ENCODE measurements around the gene SORCS1. TPM values are rescaled to one million over a fixed set of nuclear protein-coding genes. Genes with fewer than 3 reads are reported as not detected.

The SORCS1 gene
- total RNA-seq, 1 donor from 2014 or later: 0.99 TPM

GRCh38 chr10:106661767-106662140, 502.8 kb downstream of the SORCS1 start:
- DNase-seq (ENCODE audit: low spot score): no peak

GRCh38 chr10:106661133-106661766, 503.3 kb downstream of the SORCS1 start:
- no peak for DNase-seq (ENCODE audit: low spot score)

GRCh38 chr10:106660550-106660949, 504.0 kb downstream of the SORCS1 start:
- no peak for DNase-seq (ENCODE audit: low spot score)

- no peak for DNase-seq (ENCODE audit: low spot score)
Observed at GRCh38 chr10:106655636-106656035, 508.9 kb downstream of the SORCS1 start.

- DNase-seq (ENCODE audit: low spot score): no peak
Observed at GRCh38 chr10:106655165-106655564, 509.3 kb downstream of the SORCS1 start.

GRCh38 chr10:106652279-106652678, 512.2 kb downstream of the SORCS1 start:
- DNase-seq (ENCODE audit: low spot score): no peak

GRCh38 chr10:106648534-106649481, 515.7 kb downstream of the SORCS1 start:
- DNase-seq (ENCODE audit: low spot score): no peak

GRCh38 chr10:106643473-106643872, 521.0 kb downstream of the SORCS1 start:
- no peak for DNase-seq (ENCODE audit: low spot score)

GRCh38 chr10:106637873-106638272, 526.6 kb downstream of the SORCS1 start:
- no peak for DNase-seq (ENCODE audit: low spot score)

GRCh38 chr10:106636766-106637491, 527.6 kb downstream of the SORCS1 start:
- no peak for DNase-seq (ENCODE audit: low spot score)

GRCh38 chr10:106635947-106636346, 528.6 kb downstream of the SORCS1 start:
- no peak for DNase-seq (ENCODE audit: low spot score)

GRCh38 chr10:106631016-106631702, 533.3 kb downstream of the SORCS1 start:
- DNase-seq (ENCODE audit: low spot score): no peak

- DNase-seq (ENCODE audit: low spot score): no peak
Observed at GRCh38 chr10:106626371-106626770, 538.1 kb downstream of the SORCS1 start.

- DNase-seq (ENCODE audit: low spot score): no peak
Observed at GRCh38 chr10:106625751-106626150, 538.8 kb downstream of the SORCS1 start.

GRCh38 chr10:106619346-106619745, 545.2 kb downstream of the SORCS1 start:
- DNase-seq (ENCODE audit: low spot score): no peak

- DNase-seq (ENCODE audit: low spot score): no peak
Observed at GRCh38 chr10:106618646-106619045, 545.9 kb downstream of the SORCS1 start.

GRCh38 chr10:106615081-106615480, 549.4 kb downstream of the SORCS1 start:
- DNase-seq (ENCODE audit: low spot score): no peak

- no peak for DNase-seq (ENCODE audit: low spot score)
Observed at GRCh38 chr10:106614293-106614692, 550.2 kb downstream of the SORCS1 start.

- DNase-seq (ENCODE audit: low spot score): no peak
Observed at GRCh38 chr10:106612381-106612780, 552.1 kb downstream of the SORCS1 start.

GRCh38 chr10:106609470-106610266, 554.8 kb downstream of the SORCS1 start:
- no peak for DNase-seq (ENCODE audit: low spot score)

GRCh38 chr10:106608066-106608465, 556.4 kb downstream of the SORCS1 start:
- DNase-seq (ENCODE audit: low spot score): no peak
